NCI-H460 (cell line): ENCODE data around the gene ZNF407. TPM values are rescaled to one million over a fixed set of nuclear protein-coding genes. Genes with fewer than 3 reads are reported as not detected.

Experiments
- DNase-seq: peaks from one replicate; pipeline ENCODE4 v3.0.0-alpha.2; 2016; ENCODE audit warnings: low read depth; ENCODE audit errors: extremely low read depth
- total RNA-seq: library from RNA; depleted of rRNA; stranded (reverse); fragments of >200 nt; shearing (Covaris generic); gene quantifications from 2 replicates; pipeline ENCODE4 v1.2.3, GENCODE V29; 2014

Gene ZNF407
- total RNA-seq, 1 experiment from 2014 or later = 5.7 TPM

GRCh38 chr18:74577019-74577418 is 20.7 kb upstream of the ZNF407 start:
- no peak for DNase-seq

GRCh38 chr18:74579496-74580065 is 18.1 kb upstream of the ZNF407 start:
- no peak for DNase-seq

- no peak for DNase-seq
These were observed 15.0 kb upstream of the ZNF407 start for GRCh38 chr18:74582642-74583041.

GRCh38 chr18:74587441-74587840 is 10.2 kb upstream of the ZNF407 start:
- DNase-seq = no peak

GRCh38 chr18:74589021-74589420 is 8.6 kb upstream of the ZNF407 start:
- DNase-seq = no peak

GRCh38 chr18:74589811-74590210 is 7.9 kb upstream of the ZNF407 start:
- DNase-seq = no peak

- no peak for DNase-seq
These were observed 7.0 kb upstream of the ZNF407 start for GRCh38 chr18:74590671-74591070.

GRCh38 chr18:74595431-74595830 is 2.2 kb upstream of the ZNF407 start:
- DNase-seq = no peak

- DNase-seq = peak; percentile 0
These were observed 522 bp upstream of the ZNF407 start for GRCh38 chr18:74597034-74597661.

GRCh38 chr18:74598350-74599001 is 806 bp downstream of the ZNF407 start:
- peak; percentile 4 for DNase-seq

GRCh38 chr18:74604361-74604760 is 6.7 kb downstream of the ZNF407 start:
- no peak for DNase-seq

- DNase-seq = no peak
These were observed 7.1 kb downstream of the ZNF407 start for GRCh38 chr18:74604774-74605173.

- no peak for DNase-seq
These were observed 11.0 kb downstream of the ZNF407 start for GRCh38 chr18:74608681-74609080.

- DNase-seq = no peak
These were observed 11.9 kb downstream of the ZNF407 start for GRCh38 chr18:74609535-74609934.

- no peak for DNase-seq
These were observed 12.5 kb downstream of the ZNF407 start for GRCh38 chr18:74610051-74610615.

GRCh38 chr18:74610860-74611259 is 13.2 kb downstream of the ZNF407 start:
- DNase-seq = no peak

GRCh38 chr18:74611765-74612164 is 14.1 kb downstream of the ZNF407 start:
- no peak for DNase-seq

GRCh38 chr18:74613381-74613780 is 15.7 kb downstream of the ZNF407 start:
- DNase-seq = no peak

GRCh38 chr18:74616494-74616893 is 18.8 kb downstream of the ZNF407 start:
- DNase-seq = no peak

- DNase-seq = no peak
These were observed 19.8 kb downstream of the ZNF407 start for GRCh38 chr18:74617486-74617885.

- no peak for DNase-seq
These were observed 24.4 kb downstream of the ZNF407 start for GRCh38 chr18:74622072-74622471.
